Measurements from ENCODE around the gene STKLD1.

STKLD1 gene

GRCh38 chr9:133357656-133358055 lies 18.5 kb upstream of the STKLD1 start:
- peaks cover 27% of the 10 kb centered on the region for H3K36me3 ChIP-seq (ENCODE audit: control insufficient read depth, insufficient read depth, low read length)
- H3K9ac ChIP-seq (ENCODE audit: low read length): no peak overlapping the region
- peaks cover 3% of the 10 kb centered on the region for H3K4me1 ChIP-seq (ENCODE audit: control insufficient read depth, insufficient read depth, low read length)
- no peak overlapping the region for H3K4me3 ChIP-seq (ENCODE audit: low read length)
- H3K27ac ChIP-seq (ENCODE audit: low read depth, low read length): no peak overlapping the region
- H3K27me3 ChIP-seq (ENCODE audit: control insufficient read depth, insufficient read depth, low read length): no peaks in the 10 kb centered on the region

DNA sequence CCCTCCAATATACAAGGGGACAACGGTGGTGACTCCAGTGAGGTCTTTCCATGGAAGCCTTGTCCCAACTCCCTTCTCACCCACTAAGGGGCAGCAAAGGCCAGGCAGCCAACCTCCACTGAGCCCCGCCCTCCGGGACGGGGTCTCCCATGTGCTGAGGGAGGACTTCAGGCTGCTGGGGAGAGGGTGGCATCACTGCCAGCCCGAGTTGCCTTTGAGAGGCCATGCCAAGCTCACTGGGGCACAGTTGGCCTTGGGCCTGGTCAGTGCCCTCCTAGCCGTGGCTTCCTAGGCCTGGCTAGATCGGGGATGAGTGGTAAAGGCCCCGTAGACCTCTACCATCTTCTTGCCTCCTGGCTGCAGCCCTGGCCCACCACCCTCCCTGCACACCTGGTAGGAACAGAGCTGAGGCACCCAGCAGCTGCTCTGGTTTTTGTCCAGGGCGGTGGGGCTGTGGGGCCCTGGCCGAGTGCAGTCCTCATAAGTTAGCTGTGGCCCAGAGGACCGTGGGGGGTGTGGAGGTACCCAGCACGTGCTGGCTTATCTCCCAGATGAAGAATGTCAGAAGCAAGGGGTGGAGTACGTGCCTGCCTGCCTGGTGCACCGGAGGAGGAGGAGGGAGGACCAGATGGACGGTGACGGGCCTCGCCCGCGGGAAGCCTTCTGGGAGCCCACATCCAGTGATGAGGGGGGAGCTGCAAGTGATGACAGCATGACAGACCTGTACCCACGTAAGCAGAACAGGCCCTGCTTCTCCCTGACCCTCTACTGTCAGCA lies 16.6 kb upstream of the STKLD1 start:
- no peaks in the 10 kb centered on the region for H3K27me3 ChIP-seq (ENCODE audit: control insufficient read depth, insufficient read depth, low read length)
- peaks cover 30% of the 10 kb centered on the region for H3K36me3 ChIP-seq (ENCODE audit: control insufficient read depth, insufficient read depth, low read length)
- H3K4me1 ChIP-seq (ENCODE audit: control insufficient read depth, insufficient read depth, low read length): peaks cover 3% of the 10 kb centered on the region
- H3K4me3 ChIP-seq (ENCODE audit: low read length): no peak overlapping the region
- H3K9ac ChIP-seq (ENCODE audit: low read length): no peak overlapping the region
- H3K27ac ChIP-seq (ENCODE audit: low read depth, low read length): no peak overlapping the region

DNA sequence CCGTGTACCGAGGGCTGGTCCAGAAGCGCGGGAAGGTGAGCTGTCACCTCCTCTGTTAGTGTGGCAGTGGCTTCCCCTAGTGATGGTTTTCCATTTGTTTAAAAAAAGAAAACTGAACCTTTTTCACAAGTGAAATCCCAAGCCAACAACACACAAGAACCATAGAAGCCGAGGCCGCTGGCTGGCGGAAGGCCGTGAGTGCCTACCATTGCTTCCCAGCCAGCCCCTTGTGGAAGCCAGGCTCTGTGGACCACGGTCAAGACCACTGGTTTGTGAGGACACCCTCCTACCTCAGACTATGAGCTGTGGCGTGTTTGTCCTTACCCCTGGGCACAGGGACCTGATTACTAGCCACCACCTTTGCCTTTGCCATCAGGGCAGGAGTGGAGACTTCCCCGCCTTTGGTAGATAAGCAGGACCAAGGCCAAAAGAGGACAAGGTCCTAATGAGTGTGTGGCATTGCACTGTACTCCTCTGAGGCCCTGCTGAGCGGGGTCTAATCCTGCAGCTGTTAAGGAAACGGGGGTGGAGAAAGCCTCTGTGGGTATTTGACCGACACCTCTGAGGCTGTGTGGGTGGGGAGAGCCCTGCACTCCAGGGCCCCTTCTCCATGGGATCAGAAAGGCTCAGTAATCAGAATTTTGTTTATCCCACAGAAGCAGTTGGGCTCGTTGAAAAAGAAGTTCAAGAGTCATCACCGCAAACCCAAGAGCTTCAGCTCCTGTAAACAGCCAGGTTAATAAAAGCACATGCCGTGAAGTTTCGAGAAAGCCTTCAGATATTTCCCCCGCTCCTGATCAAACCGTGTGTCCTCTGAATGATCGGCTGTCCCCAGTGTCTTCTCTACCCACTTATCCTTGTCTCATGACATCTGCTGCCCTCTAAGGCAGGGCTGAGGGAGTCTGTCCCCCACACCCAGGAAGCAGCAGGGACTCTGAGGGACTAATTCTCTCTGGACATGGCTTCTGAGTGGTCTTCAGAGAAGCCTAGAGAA lies 15.5 kb upstream of the STKLD1 start:
- Histone ChIP-seq H3K27ac (ENCODE audit: low read depth, low read length) (no peak overlapping the region), H3K9ac (ENCODE audit: low read length) (no peak overlapping the region), H3K4me3 (ENCODE audit: low read length) (no peak overlapping the region), H3K27me3 (ENCODE audit: control insufficient read depth, insufficient read depth, low read length) (no peaks in the 10 kb centered on the region), H3K36me3 (ENCODE audit: control insufficient read depth, insufficient read depth, low read length) (peaks cover 38% of the 10 kb centered on the region), H3K4me1 (ENCODE audit: control insufficient read depth, insufficient read depth, low read length) (peaks cover 3% of the 10 kb centered on the region)

DNA sequence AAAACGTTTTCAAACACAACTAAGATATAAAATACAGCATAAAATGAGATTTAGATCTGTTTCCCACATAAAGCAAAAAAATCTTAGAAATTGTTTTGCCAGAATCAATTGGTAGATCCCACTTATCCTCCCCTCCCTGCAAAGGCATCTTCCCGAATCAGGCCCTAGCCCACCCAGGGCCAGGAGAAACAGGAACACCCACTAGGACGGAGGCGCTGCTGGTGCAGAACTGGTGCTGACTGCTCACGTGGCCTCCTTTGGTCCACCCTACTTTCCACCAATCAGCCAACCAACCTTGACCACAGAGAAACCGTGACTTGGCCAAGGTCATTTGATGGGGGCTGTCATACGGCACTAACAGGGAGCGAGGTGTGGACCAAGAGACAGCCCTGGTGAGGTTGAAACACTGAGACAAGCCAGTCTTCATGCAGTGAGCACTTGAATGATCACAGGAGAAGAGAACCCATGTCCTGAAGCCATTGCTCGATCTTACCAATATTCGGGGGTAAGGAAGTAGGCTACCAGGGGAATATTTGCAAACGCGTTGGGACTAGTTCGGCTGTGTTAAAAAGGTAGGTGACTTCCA lies 14.6 kb upstream of the STKLD1 start:
- Histone ChIP-seq H3K27ac (ENCODE audit: low read depth, low read length) (no peak overlapping the region), H3K4me3 (ENCODE audit: low read length) (no peak overlapping the region), H3K36me3 (ENCODE audit: control insufficient read depth, insufficient read depth, low read length) (peaks cover 47% of the 10 kb centered on the region), H3K9ac (ENCODE audit: low read length) (no peak overlapping the region), H3K27me3 (ENCODE audit: control insufficient read depth, insufficient read depth, low read length) (no peaks in the 10 kb centered on the region), H3K4me1 (ENCODE audit: control insufficient read depth, insufficient read depth, low read length) (peaks cover 3% of the 10 kb centered on the region)

- Histone ChIP-seq H3K4me1 (ENCODE audit: control insufficient read depth, insufficient read depth, low read length) (no peaks in the 10 kb centered on the region), H3K4me3 (ENCODE audit: low read length) (no peak overlapping the region), H3K27ac (ENCODE audit: low read depth, low read length) (no peak overlapping the region), H3K36me3 (ENCODE audit: control insufficient read depth, insufficient read depth, low read length) (peaks cover 54% of the 10 kb centered on the region), H3K27me3 (ENCODE audit: control insufficient read depth, insufficient read depth, low read length) (no peaks in the 10 kb centered on the region), H3K9ac (ENCODE audit: low read length) (no peak overlapping the region)
These were observed 13.7 kb upstream of the STKLD1 start for GRCh38 chr9:133362359-133363044.

DNA sequence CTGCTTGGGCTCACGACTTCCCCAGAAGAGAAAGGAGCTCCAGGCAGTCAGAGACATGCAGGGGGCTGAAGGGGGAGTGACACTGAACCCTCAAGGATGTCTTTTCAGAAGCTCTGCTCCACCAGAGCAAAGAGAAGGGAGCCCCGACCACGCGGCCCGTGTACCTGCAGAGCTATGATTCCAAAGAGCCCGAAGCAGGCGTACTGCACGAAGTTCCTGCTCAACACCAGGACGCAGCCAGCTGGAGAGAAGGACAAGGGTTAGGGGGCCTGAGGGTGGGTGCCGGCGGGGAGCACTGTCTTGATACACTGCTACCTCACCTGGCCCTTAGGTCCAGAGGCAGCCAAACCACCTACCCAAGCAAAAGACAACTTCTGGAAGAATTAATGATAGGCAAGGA lies 9.7 kb upstream of the STKLD1 start:
- Histone ChIP-seq H3K9ac (ENCODE audit: low read length) (no peak overlapping the region), H3K27ac (ENCODE audit: low read depth, low read length) (no peak overlapping the region), H3K27me3 (ENCODE audit: control insufficient read depth, insufficient read depth, low read length) (no peaks in the 10 kb centered on the region), H3K4me3 (ENCODE audit: low read length) (no peak overlapping the region), H3K4me1 (ENCODE audit: control insufficient read depth, insufficient read depth, low read length) (no peaks in the 10 kb centered on the region), H3K36me3 (ENCODE audit: control insufficient read depth, insufficient read depth, low read length) (peaks cover 44% of the 10 kb centered on the region)

- H3K27me3 ChIP-seq (ENCODE audit: control insufficient read depth, insufficient read depth, low read length): no peaks in the 10 kb centered on the region
- no peaks in the 10 kb centered on the region for H3K4me1 ChIP-seq (ENCODE audit: control insufficient read depth, insufficient read depth, low read length)
- H3K4me3 ChIP-seq (ENCODE audit: low read length): no peak overlapping the region
- peaks cover 43% of the 10 kb centered on the region for H3K36me3 ChIP-seq (ENCODE audit: control insufficient read depth, insufficient read depth, low read length)
- H3K9ac ChIP-seq (ENCODE audit: low read length): no peak overlapping the region
- H3K27ac ChIP-seq (ENCODE audit: low read depth, low read length): no peak overlapping the region
These were observed 8.9 kb upstream of the STKLD1 start for GRCh38 chr9:133367221-133367620.

- peaks cover 41% of the 10 kb centered on the region for H3K36me3 ChIP-seq (ENCODE audit: control insufficient read depth, insufficient read depth, low read length)
- no peak overlapping the region for H3K27ac ChIP-seq (ENCODE audit: low read depth, low read length)
- H3K9ac ChIP-seq (ENCODE audit: low read length): no peak overlapping the region
- no peaks in the 10 kb centered on the region for H3K27me3 ChIP-seq (ENCODE audit: control insufficient read depth, insufficient read depth, low read length)
- no peak overlapping the region for H3K4me3 ChIP-seq (ENCODE audit: low read length)
- H3K4me1 ChIP-seq (ENCODE audit: control insufficient read depth, insufficient read depth, low read length): no peaks in the 10 kb centered on the region
These were observed 8.4 kb upstream of the STKLD1 start for GRCh38 chr9:133367778-133368177.

- H3K27ac ChIP-seq (ENCODE audit: low read depth, low read length): no peak overlapping the region
- no peak overlapping the region for H3K9ac ChIP-seq (ENCODE audit: low read length)
- H3K36me3 ChIP-seq (ENCODE audit: control insufficient read depth, insufficient read depth, low read length): peaks cover 39% of the 10 kb centered on the region
- H3K4me1 ChIP-seq (ENCODE audit: control insufficient read depth, insufficient read depth, low read length): no peaks in the 10 kb centered on the region
- no peaks in the 10 kb centered on the region for H3K27me3 ChIP-seq (ENCODE audit: control insufficient read depth, insufficient read depth, low read length)
- H3K4me3 ChIP-seq (ENCODE audit: low read length): no peak overlapping the region
These were observed 7.8 kb upstream of the STKLD1 start for GRCh38 chr9:133368249-133368881.

- Histone ChIP-seq H3K9ac (ENCODE audit: low read length) (no peak overlapping the region), H3K36me3 (ENCODE audit: control insufficient read depth, insufficient read depth, low read length) (peaks cover 34% of the 10 kb centered on the region), H3K4me1 (ENCODE audit: control insufficient read depth, insufficient read depth, low read length) (no peaks in the 10 kb centered on the region), H3K27me3 (ENCODE audit: control insufficient read depth, insufficient read depth, low read length) (no peaks in the 10 kb centered on the region), H3K27ac (ENCODE audit: low read depth, low read length) (no peak overlapping the region), H3K4me3 (ENCODE audit: low read length) (no peak overlapping the region)
These were observed 6.7 kb upstream of the STKLD1 start for GRCh38 chr9:133369422-133369821.

DNA sequence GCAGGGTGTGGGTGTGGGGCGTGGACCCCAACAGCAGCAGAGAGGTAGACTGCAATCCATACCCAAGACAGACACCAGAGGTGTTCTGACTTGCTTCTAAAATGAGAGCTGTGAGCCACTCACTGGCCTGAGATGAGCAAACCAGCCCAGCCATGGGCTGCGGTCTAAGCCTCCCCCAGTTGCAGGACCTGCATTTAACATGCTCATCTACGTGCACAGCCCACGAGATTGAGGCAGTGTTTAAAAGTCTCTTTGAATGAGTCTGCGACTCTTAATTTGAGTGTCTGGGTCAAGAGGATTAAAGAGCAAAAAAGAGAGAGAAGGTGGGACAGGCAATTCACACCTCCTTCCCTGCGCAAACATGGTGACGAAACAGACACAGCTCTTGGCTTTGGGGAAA lies 6.2 kb upstream of the STKLD1 start:
- Histone ChIP-seq H3K4me3 (ENCODE audit: low read length) (no peak overlapping the region), H3K4me1 (ENCODE audit: control insufficient read depth, insufficient read depth, low read length) (peaks cover 4% of the 10 kb centered on the region), H3K27me3 (ENCODE audit: control insufficient read depth, insufficient read depth, low read length) (no peaks in the 10 kb centered on the region), H3K36me3 (ENCODE audit: control insufficient read depth, insufficient read depth, low read length) (peaks cover 32% of the 10 kb centered on the region), H3K9ac (ENCODE audit: low read length) (no peak overlapping the region), H3K27ac (ENCODE audit: low read depth, low read length) (no peak overlapping the region)

All from rectal smooth muscle tissue (tissue), 1 donor.